WTC11 (cell line): ENCODE data around the gene ADAM12. TPM values are rescaled to one million over a fixed set of nuclear protein-coding genes. Genes with fewer than 3 reads are reported as not detected.

Source experiments
- ATAC-seq: fragments of 200-7000 bp; cut with Tn5 transposase; 2 replicates; pipeline ENCODE4 v1.10.0; 2021; ENCODE audit warnings: mild to moderate bottlenecking, moderate library complexity
- CTCF ChIA-PET: fragments of 300-600 bp; sonication (Branson Sonifier 250); formaldehyde crosslinking; loops from one replicate; lab custom pipeline; 2021; ENCODE audit warnings: antibody characterized with exemption; lab: Charles Lee
- POLR2A ChIA-PET: fragments of 350-600 bp; sonication (Branson Sonifier 250); formaldehyde crosslinking; loops from one replicate; lab custom pipeline; 2021; ENCODE audit warnings: antibody characterized with exemption; lab: Charles Lee
- DNase-seq: peaks from one replicate; pipeline ENCODE4 v3.0.0; 2021; ENCODE audit warnings: low spot score
- H3K27ac Mint-ChIP-seq: 2 replicates; pipeline ENCODE4 v1.8.0; 2021; ENCODE audit warnings: mixed read lengths
- H3K27me3 Mint-ChIP-seq: 2 replicates; pipeline ENCODE4 v1.8.0; 2021; ENCODE audit warnings: low read depth, mild to moderate bottlenecking, moderate library complexity, mixed read lengths
- H3K36me3 Mint-ChIP-seq: 2 replicates; pipeline ENCODE4 v1.8.0; 2021; ENCODE audit warnings: mixed read lengths
- H3K4me1 Mint-ChIP-seq: 2 replicates; pipeline ENCODE4 v1.8.0; 2022; ENCODE audit warnings: mixed read lengths
- H3K4me3 Mint-ChIP-seq: 2 replicates; pipeline ENCODE4 v1.8.0; 2021; ENCODE audit warnings: mild to moderate bottlenecking, moderate library complexity, mixed read lengths
- H3K9me3 Mint-ChIP-seq: 2 replicates; pipeline ENCODE4 v1.8.0; 2021; ENCODE audit warnings: mixed read lengths
- CBFB ChIP-seq: sonication (generic); formaldehyde crosslinking; IDR thresholded peaks from 2 replicates; pipeline ENCODE4 v1.8.1; 2022; ENCODE audit warnings: mild to moderate bottlenecking, low read depth, missing genetic modification reagents
- ERG ChIP-seq: fragments of 250-450 bp; sonication (Bioruptor Pico); IDR thresholded peaks from 2 replicates; pipeline ENCODE4 v1.8.0; 2021; ENCODE audit warnings: mild to moderate bottlenecking
- JUN ChIP-seq: sonication (generic); formaldehyde crosslinking; IDR thresholded peaks from 2 replicates; pipeline ENCODE4 v1.8.0; 2023; ENCODE audit warnings: mild to moderate bottlenecking, missing genetic modification reagents
- MLX ChIP-seq: sonication (generic); formaldehyde crosslinking; IDR thresholded peaks from 2 replicates; pipeline ENCODE4 v1.8.1; 2023; ENCODE audit warnings: mild to moderate bottlenecking, missing genetic modification reagents, moderate library complexity
- MXD4 ChIP-seq: fragments of 250-450 bp; sonication (Bioruptor Pico); IDR thresholded peaks from 2 replicates; pipeline ENCODE4 v1.8.0; 2021; ENCODE audit warnings: mild to moderate bottlenecking, moderate library complexity, borderline replicate concordance
- MYBL2 ChIP-seq: sonication (generic); formaldehyde crosslinking; IDR thresholded peaks from 2 replicates; pipeline ENCODE4 v1.8.1; 2023; ENCODE audit warnings: mild to moderate bottlenecking, moderate library complexity, missing genetic modification reagents
- NFATC4 ChIP-seq: fragments of 250-450 bp; sonication (Bioruptor Pico); IDR thresholded peaks from 2 replicates; pipeline ENCODE4 v1.9.0; 2021; ENCODE audit warnings: mild to moderate bottlenecking
- OVOL2 ChIP-seq: fragments of 250-450 bp; sonication (Bioruptor Pico); IDR thresholded peaks from 2 replicates; pipeline ENCODE4 v1.9.0; 2021; ENCODE audit warnings: mild to moderate bottlenecking, borderline replicate concordance
- PRDM15 ChIP-seq: sonication (generic); formaldehyde crosslinking; IDR thresholded peaks from 2 replicates; pipeline ENCODE4 v1.8.0; 2022; ENCODE audit warnings: missing genetic modification reagents
- ZNF263 ChIP-seq: sonication (generic); formaldehyde crosslinking; IDR thresholded peaks from 2 replicates; pipeline ENCODE4 v1.8.1; 2022; ENCODE audit warnings: low read depth, mild to moderate bottlenecking, moderate library complexity, missing genetic modification reagents
- ZNF423 ChIP-seq: fragments of 250-450 bp; sonication (Bioruptor Pico); IDR thresholded peaks from 2 replicates; pipeline ENCODE4 v2.1.2; 2022; ENCODE audit warnings: mild to moderate bottlenecking, moderate library complexity
- total RNA-seq: library from RNA; stranded (reverse); gene quantifications from 3 replicates; pipeline ENCODE4 v1.2.3, GENCODE V29; 2021
- TF ChIP-seq, protein P1 (sequence below): sonication (generic); formaldehyde crosslinking; IDR thresholded peaks from 2 replicates; pipeline ENCODE4 v1.8.1; 2022; ENCODE audit warnings: low read depth, missing genetic modification reagents, borderline replicate concordance
- TF ChIP-seq, protein P2 (sequence below): fragments of 250-450 bp; sonication (Bioruptor Pico); IDR thresholded peaks from 2 replicates; pipeline ENCODE4 v1.9.0; 2021; ENCODE audit warnings: mild to moderate bottlenecking, borderline replicate concordance
- TF ChIP-seq, protein P3 (sequence below): sonication (generic); formaldehyde crosslinking; IDR thresholded peaks from 2 replicates; pipeline ENCODE4 v1.8.0; 2022; ENCODE audit warnings: mild to moderate bottlenecking, missing genetic modification reagents
- TF ChIP-seq, protein P4 (sequence below): sonication (generic); formaldehyde crosslinking; IDR thresholded peaks from 2 replicates; pipeline ENCODE4 v1.8.0; 2022; ENCODE audit warnings: mild to moderate bottlenecking, missing genetic modification reagents

The ADAM12 gene
- total RNA-seq, 1 experiment from 2014 or later: 0.22 TPM

DNA sequence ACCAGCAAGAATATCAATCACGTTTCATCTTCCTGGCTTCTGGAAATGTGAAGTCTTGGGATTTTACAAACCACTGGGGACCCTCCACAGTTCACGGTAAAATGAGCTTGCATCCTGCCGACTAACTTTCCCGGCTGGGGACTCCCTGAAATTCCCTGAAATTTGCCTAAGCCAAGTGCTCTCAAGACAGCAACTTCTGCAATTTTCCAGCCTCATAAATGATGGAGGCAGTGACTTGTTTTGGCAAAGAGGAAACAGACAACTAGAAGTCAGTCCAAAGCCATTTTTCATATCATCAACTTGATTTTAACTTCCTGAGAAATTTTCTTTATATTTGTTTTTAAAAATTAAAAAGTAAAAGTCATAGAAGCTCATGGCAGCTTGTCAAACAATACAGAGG, 279.6 kb downstream of the ADAM12 start:
- no peak for TF ChIP-seq CBFB
- TF ChIP-seq NFATC4 (CRISPR knock-in tag): no peak
- TF ChIP-seq MYBL2: no peak
- no peak for TF ChIP-seq MLX (CRISPR knock-in tag)
- TF ChIP-seq, protein P1, sequence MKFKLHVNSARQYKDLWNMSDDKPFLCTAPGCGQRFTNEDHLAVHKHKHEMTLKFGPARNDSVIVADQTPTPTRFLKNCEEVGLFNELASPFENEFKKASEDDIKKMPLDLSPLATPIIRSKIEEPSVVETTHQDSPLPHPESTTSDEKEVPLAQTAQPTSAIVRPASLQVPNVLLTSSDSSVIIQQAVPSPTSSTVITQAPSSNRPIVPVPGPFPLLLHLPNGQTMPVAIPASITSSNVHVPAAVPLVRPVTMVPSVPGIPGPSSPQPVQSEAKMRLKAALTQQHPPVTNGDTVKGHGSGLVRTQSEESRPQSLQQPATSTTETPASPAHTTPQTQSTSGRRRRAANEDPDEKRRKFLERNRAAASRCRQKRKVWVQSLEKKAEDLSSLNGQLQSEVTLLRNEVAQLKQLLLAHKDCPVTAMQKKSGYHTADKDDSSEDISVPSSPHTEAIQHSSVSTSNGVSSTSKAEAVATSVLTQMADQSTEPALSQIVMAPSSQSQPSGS (CRISPR knock-in tag): no peak
- TF ChIP-seq JUN (CRISPR knock-in tag): no peak
- no peak for TF ChIP-seq OVOL2 (CRISPR knock-in tag)
- TF ChIP-seq, protein P2, sequence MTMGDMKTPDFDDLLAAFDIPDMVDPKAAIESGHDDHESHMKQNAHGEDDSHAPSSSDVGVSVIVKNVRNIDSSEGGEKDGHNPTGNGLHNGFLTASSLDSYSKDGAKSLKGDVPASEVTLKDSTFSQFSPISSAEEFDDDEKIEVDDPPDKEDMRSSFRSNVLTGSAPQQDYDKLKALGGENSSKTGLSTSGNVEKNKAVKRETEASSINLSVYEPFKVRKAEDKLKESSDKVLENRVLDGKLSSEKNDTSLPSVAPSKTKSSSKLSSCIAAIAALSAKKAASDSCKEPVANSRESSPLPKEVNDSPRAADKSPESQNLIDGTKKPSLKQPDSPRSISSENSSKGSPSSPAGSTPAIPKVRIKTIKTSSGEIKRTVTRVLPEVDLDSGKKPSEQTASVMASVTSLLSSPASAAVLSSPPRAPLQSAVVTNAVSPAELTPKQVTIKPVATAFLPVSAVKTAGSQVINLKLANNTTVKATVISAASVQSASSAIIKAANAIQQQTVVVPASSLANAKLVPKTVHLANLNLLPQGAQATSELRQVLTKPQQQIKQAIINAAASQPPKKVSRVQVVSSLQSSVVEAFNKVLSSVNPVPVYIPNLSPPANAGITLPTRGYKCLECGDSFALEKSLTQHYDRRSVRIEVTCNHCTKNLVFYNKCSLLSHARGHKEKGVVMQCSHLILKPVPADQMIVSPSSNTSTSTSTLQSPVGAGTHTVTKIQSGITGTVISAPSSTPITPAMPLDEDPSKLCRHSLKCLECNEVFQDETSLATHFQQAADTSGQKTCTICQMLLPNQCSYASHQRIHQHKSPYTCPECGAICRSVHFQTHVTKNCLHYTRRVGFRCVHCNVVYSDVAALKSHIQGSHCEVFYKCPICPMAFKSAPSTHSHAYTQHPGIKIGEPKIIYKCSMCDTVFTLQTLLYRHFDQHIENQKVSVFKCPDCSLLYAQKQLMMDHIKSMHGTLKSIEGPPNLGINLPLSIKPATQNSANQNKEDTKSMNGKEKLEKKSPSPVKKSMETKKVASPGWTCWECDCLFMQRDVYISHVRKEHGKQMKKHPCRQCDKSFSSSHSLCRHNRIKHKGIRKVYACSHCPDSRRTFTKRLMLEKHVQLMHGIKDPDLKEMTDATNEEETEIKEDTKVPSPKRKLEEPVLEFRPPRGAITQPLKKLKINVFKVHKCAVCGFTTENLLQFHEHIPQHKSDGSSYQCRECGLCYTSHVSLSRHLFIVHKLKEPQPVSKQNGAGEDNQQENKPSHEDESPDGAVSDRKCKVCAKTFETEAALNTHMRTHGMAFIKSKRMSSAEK (CRISPR knock-in tag): no peak
- no peak for TF ChIP-seq ERG (CRISPR knock-in tag)
- TF ChIP-seq, protein P3, sequence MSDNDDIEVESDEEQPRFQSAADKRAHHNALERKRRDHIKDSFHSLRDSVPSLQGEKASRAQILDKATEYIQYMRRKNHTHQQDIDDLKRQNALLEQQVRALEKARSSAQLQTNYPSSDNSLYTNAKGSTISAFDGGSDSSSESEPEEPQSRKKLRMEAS (CRISPR knock-in tag): no peak
- no peak for TF ChIP-seq MXD4 (CRISPR knock-in tag)
- no peak for TF ChIP-seq ZNF263
- TF ChIP-seq PRDM15 (CRISPR knock-in tag): no peak
- TF ChIP-seq, protein P4, sequence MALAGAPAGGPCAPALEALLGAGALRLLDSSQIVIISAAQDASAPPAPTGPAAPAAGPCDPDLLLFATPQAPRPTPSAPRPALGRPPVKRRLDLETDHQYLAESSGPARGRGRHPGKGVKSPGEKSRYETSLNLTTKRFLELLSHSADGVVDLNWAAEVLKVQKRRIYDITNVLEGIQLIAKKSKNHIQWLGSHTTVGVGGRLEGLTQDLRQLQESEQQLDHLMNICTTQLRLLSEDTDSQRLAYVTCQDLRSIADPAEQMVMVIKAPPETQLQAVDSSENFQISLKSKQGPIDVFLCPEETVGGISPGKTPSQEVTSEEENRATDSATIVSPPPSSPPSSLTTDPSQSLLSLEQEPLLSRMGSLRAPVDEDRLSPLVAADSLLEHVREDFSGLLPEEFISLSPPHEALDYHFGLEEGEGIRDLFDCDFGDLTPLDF: no peak
- no peak for TF ChIP-seq ZNF423 (CRISPR knock-in tag)
- no peak for DNase-seq
- Mint-ChIP-seq H3K9me3 (peaks cover 11% of the 10 kb centered on the region), H3K27me3 (no peaks in the 10 kb centered on the region), H3K36me3 (no peaks in the 10 kb centered on the region), H3K27ac (no peak overlapping the region), H3K4me3 (no peak overlapping the region), H3K4me1 (peaks cover 7% of the 10 kb centered on the region; the same call in 1 of the 2 replicates)
- CTCF ChIA-PET: no interaction called here
- no peak for ATAC-seq
- POLR2A ChIA-PET: no interaction called here
